Lower leg skin (tissue), 3 donors: ENCODE data around the gene RAG1.

ENCODE experiments used
- POLR2A ChIP-seq, 2 donors: fragments of 450-650 bp; IDR thresholded peaks; one replicate each; pipeline ENCODE4 v1.6.1; 2016 to 2017; ENCODE audit warnings: antibody characterized with exemption in 2 of 2, mild to moderate bottlenecking in 1 of 2, moderate library complexity in 1 of 2
- TF ChIP-seq, protein P1 (sequence below), 3 donors: fragments of 450-650 bp; IDR thresholded peaks; one replicate each; pipeline ENCODE4 v1.5.1; 2016; ENCODE audit warnings: antibody characterized with exemption in 3 of 3, mild to moderate bottlenecking in 3 of 3, moderate library complexity in 2 of 3

DNA sequence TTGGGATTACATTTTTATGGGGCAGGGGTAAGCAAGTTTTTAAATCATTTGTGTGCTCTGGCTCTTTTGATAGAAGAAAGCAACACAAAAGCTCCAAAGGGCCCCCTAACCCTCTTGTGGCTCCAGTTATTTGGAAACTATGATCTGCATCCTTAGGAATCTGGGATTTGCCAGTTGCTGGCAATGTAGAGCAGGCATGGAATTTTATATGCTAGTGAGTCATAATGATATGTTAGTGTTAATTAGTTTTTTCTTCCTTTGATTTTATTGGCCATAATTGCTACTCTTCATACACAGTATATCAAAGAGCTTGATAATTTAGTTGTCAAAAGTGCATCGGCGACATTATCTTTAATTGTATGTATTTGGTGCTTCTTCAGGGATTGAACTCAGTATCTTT lies 10.1 kb downstream of the RAG1 start:
- TF ChIP-seq, protein P1, sequence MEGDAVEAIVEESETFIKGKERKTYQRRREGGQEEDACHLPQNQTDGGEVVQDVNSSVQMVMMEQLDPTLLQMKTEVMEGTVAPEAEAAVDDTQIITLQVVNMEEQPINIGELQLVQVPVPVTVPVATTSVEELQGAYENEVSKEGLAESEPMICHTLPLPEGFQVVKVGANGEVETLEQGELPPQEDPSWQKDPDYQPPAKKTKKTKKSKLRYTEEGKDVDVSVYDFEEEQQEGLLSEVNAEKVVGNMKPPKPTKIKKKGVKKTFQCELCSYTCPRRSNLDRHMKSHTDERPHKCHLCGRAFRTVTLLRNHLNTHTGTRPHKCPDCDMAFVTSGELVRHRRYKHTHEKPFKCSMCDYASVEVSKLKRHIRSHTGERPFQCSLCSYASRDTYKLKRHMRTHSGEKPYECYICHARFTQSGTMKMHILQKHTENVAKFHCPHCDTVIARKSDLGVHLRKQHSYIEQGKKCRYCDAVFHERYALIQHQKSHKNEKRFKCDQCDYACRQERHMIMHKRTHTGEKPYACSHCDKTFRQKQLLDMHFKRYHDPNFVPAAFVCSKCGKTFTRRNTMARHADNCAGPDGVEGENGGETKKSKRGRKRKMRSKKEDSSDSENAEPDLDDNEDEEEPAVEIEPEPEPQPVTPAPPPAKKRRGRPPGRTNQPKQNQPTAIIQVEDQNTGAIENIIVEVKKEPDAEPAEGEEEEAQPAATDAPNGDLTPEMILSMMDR (IDR thresholded peaks at IDR 0.05) = no peak
- no peak for TF ChIP-seq POLR2A (IDR thresholded peaks at IDR 0.05)
